A549 (cell line): ENCODE measurements around the gene LUZP2. TPM values are rescaled to one million over a fixed set of nuclear protein-coding genes. Genes with fewer than 3 reads are reported as not detected.
A peak's percentile ranks its signal among the peaks of the same experiment; 100 is the strongest.

Experiments
- ATAC-seq, 2 experiments: fragments of 200-7000 bp in 1 of 2; fragments of >200 bp in 1 of 2; cut with Nextera tagmentation in 1 of 2; cut with Tn5 transposase in 1 of 2; 3 replicates each; pipeline versions ENCODE4 v1.8.0 to v1.9.1; 2018 to 2020; ENCODE audit warnings: mild to moderate bottlenecking in 1 of 2, moderate library complexity in 1 of 2
- CTCF ChIA-PET: fragments of 300-600 bp; sonication (Branson Sonifier 250); formaldehyde crosslinking; extraction: SDS; loops from one replicate; lab custom pipeline; 2021; ENCODE audit warnings: antibody characterized with exemption, inconsistent platforms; lab: Yijun Ruan, JAX
- POLR2A ChIA-PET: fragments of 350-600 bp; formaldehyde crosslinking; extraction: SDS; loops from one replicate; lab custom pipeline; 2021; ENCODE audit warnings: antibody characterized with exemption, inconsistent platforms; lab: Yijun Ruan, JAX
- DNase-seq, 2 experiments: peaks; one replicate each; pipeline versions ENCODE4 v3.0.0 to v3.0.0-alpha.2; 2011 to 2016; ENCODE audit warnings: low read depth in 1 of 2, low spot score in 1 of 2
- FAIRE-seq: peaks from 2 replicates; lab custom pipeline; 2011; peaks lifted over from hg19 to GRCh38; lab: Jason Lieb, UNC
- H3K27ac ChIP-seq, 2 experiments: fragments of >200 bp; sonication (Bioruptor Twin); formaldehyde crosslinking; 3 replicates each; pipeline ENCODE4 v1.5.1; 2016 to 2017
- H3K4me1 ChIP-seq: fragments of >200 bp; sonication (Bioruptor Twin); formaldehyde crosslinking; 3 replicates; pipeline ENCODE4 v1.6.1; 2016
- H3K4me2 ChIP-seq: fragments of >200 bp; sonication (Bioruptor Twin); formaldehyde crosslinking; 3 replicates; pipeline ENCODE4 v1.6.1; 2016
- H3K4me3 ChIP-seq: fragments of >200 bp; sonication (Bioruptor Twin); formaldehyde crosslinking; 3 replicates; pipeline ENCODE4 v1.5.1; 2016
- H3K9me3 ChIP-seq: fragments of >200 bp; sonication (Bioruptor Twin); formaldehyde crosslinking; 3 replicates; pipeline ENCODE4 v1.6.1; 2016
- CEBPB ChIP-seq, 2 experiments: fragments of >200 bp in 1 of 2; sonication (Bioruptor Twin) in 1 of 2; formaldehyde crosslinking in 1 of 2; IDR thresholded peaks; 2 replicates each; pipeline ENCODE4 v1.6.1; 2012 to 2016
- EP300 ChIP-seq, 2 experiments: fragments of >200 bp; sonication (Bioruptor Twin); formaldehyde crosslinking; IDR thresholded peaks; 2 replicates in 1 of 2; 3 replicates in 1 of 2; pipeline ENCODE4 v1.6.1; 2016 to 2017
- ESRRA ChIP-seq: fragments of 150-350 bp; IDR thresholded peaks from 2 replicates; pipeline ENCODE4 v1.6.1; 2014; ENCODE audit warnings: mild to moderate bottlenecking, low read length, borderline replicate concordance
- FOSB ChIP-seq: fragments of 250-450 bp; sonication (Bioruptor Pico); IDR thresholded peaks from 2 replicates; pipeline ENCODE4 v1.5.0; 2020; ENCODE audit warnings: mild to moderate bottlenecking, moderate library complexity
- FOSL2 ChIP-seq, 2 experiments: fragments of 450-650 bp in 1 of 2; fragments of >200 bp in 1 of 2; sonication (Bioruptor Twin) in 1 of 2; formaldehyde crosslinking; IDR thresholded peaks; 2 replicates each; pipeline versions ENCODE4 v1.5.0 to v1.6.1; 2016 to 2020; ENCODE audit warnings: mild to moderate bottlenecking in 1 of 2, moderate library complexity in 1 of 2
- GATA3 ChIP-seq: IDR thresholded peaks from 2 replicates; pipeline ENCODE4 v1.6.1; 2012; ENCODE audit warnings: borderline replicate concordance
- KDM1A ChIP-seq: fragments of 200-600 bp; sonication (generic); IDR thresholded peaks from 2 replicates; pipeline ENCODE4 v1.6.1; 2016; ENCODE audit warnings: low read depth, mild to moderate bottlenecking
- MAFK ChIP-seq: fragments of 450-650 bp; IDR thresholded peaks from 2 replicates; pipeline ENCODE4 v1.6.1; 2014; ENCODE audit not compliant: partially characterized antibody
- NR3C1 ChIP-seq: fragments of >200 bp; sonication (Bioruptor Twin); formaldehyde crosslinking; IDR thresholded peaks from 3 replicates; pipeline ENCODE4 v1.6.1; 2017
- PHF8 ChIP-seq: fragments of 200-600 bp; sonication (generic); IDR thresholded peaks from 2 replicates; pipeline ENCODE4 v1.6.1; 2016; ENCODE audit warnings: low read depth, mild to moderate bottlenecking, antibody characterized with exemption, moderate library complexity, borderline replicate concordance
- SMC3 ChIP-seq: fragments of >200 bp; sonication (Bioruptor Twin); formaldehyde crosslinking; IDR thresholded peaks from 3 replicates; pipeline ENCODE4 v1.6.1; 2018; ENCODE audit warnings: inconsistent platforms
- SREBF2 ChIP-seq: fragments of 450-650 bp; IDR thresholded peaks from 2 replicates; pipeline ENCODE4 v1.6.1; 2014; ENCODE audit warnings: mild to moderate bottlenecking, moderate library complexity
- ZNF302 ChIP-seq: fragments of 250-450 bp; sonication (Bioruptor Pico); IDR thresholded peaks from 2 replicates; pipeline ENCODE4 v1.9.0; 2021; ENCODE audit warnings: inconsistent platforms, mild to moderate bottlenecking, moderate library complexity
- ZSCAN20 ChIP-seq: fragments of 250-450 bp; sonication (Bioruptor Pico); IDR thresholded peaks from 2 replicates; pipeline ENCODE4 v1.8.0; 2022; ENCODE audit warnings: mild to moderate bottlenecking, moderate library complexity
- whole genome bisulfite sequencing: methylation state at CpG from one replicate; pipeline ENCODE4 v1.1.6; 2017; ENCODE audit errors: missing lambda C conversion rate; 5-methylcytosine and 5-hydroxymethylcytosine counted together
- polyA plus RNA-seq, 4 experiments: library from polyadenylated mRNA; depleted of rRNA in 3 of 4; stranded (reverse); fragments of >200 nt; fragmentation: RNase III in 1 of 4; extraction: RNeasy Plus Mini Kit Qiagen cat#74134 plus additional on column Dnase treatment in 1 of 4; gene quantifications; 2 replicates in 3 of 4; 3 replicates in 1 of 4; pipeline ENCODE4 v1.2.3, GENCODE V29; 2011 to 2017
- small RNA-seq, 6 experiments: library from RNA; depleted of rRNA; stranded (forward); fragments of <200 nt; gene quantifications; one replicate each; pipeline ENCODE3, GENCODE V24; 2012
- TF ChIP-seq, protein P1 (sequence below): fragments of 150-350 bp; IDR thresholded peaks from 2 replicates; pipeline ENCODE4 v1.6.1; 2014; ENCODE audit warnings: low read depth, mild to moderate bottlenecking, low read length
- TF ChIP-seq, protein P2 (sequence below): fragments of >200 bp; sonication (Bioruptor Twin); formaldehyde crosslinking; IDR thresholded peaks from 3 replicates; pipeline ENCODE4 v1.5.1; 2016
- TF ChIP-seq, protein P3 (sequence below): IDR thresholded peaks from 2 replicates; pipeline ENCODE4 v1.6.1; 2012

LUZP2 gene
- polyA plus RNA-seq, 2 of the 4 experiments (the other 2 are of a cell fraction), result not detected

DNA sequence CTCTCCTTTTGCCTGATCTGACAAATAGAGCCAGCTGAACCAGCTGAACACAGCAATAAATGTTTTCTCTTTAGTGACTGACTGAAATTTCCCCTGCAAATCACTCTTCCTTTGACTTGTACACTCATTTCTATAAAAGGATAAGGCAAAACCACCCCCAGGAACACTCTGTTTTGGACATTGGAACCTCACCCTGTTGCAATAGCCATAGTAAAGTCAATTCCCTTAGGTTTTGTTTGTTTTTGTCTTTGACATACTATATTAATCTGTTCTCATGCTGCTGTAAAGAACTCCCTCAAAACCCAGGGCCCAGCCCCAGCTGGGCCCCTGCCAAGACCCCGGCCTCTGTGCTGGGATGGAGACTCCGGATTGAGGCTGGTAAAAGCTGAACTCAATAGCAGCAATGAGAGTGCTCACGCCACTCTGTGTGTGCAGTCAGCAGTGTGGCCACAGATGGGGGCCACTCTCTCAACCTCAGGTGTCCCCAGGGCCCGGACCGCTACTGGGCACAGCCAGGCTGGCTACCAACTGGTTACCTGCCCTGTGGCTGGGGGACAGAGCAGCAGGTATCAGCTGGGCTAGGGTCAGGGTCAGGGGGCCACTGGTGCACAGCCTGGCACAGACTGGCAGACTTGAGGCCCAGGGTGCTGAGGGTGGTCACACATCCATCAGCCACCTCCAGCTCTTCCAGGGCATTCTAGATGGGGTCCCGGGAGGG, 597.4 kb downstream of the LUZP2 start:
- Histone ChIP-seq H3K9me3 (no peaks in the 10 kb centered on the region), H3K4me3 (no peak overlapping the region), H3K4me2 (no peak overlapping the region), H3K4me1 (no peaks in the 10 kb centered on the region), H3K27ac (no peak overlapping the region)
- WGBS, result 17% methylated on average over 5 of the region's 6 CpGs
- POLR2A ChIA-PET, result no interaction called here
- ATAC-seq, result no peak
- TF ChIP-seq, protein P1, sequence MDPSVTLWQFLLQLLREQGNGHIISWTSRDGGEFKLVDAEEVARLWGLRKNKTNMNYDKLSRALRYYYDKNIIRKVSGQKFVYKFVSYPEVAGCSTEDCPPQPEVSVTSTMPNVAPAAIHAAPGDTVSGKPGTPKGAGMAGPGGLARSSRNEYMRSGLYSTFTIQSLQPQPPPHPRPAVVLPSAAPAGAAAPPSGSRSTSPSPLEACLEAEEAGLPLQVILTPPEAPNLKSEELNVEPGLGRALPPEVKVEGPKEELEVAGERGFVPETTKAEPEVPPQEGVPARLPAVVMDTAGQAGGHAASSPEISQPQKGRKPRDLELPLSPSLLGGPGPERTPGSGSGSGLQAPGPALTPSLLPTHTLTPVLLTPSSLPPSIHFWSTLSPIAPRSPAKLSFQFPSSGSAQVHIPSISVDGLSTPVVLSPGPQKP, result no peak
- TF ChIP-seq SMC3 (no peak), NR3C1 (no peak), ZNF302 (CRISPR knock-in tag) (no peak), PHF8 (no peak), EP300 (IDR thresholded peaks at IDR 0.05) (no peak), SREBF2 (no peak), FOSL2 (IDR thresholded peaks at IDR 0.05) (no peak), FOSL2 (CRISPR knock-in tag; IDR thresholded peaks at IDR 0.05) (no peak), KDM1A (no peak), ESRRA (no peak), CEBPB (IDR thresholded peaks at IDR 0.05) (no peak), MAFK (no peak), GATA3 (no peak)
- TF ChIP-seq, protein P2, sequence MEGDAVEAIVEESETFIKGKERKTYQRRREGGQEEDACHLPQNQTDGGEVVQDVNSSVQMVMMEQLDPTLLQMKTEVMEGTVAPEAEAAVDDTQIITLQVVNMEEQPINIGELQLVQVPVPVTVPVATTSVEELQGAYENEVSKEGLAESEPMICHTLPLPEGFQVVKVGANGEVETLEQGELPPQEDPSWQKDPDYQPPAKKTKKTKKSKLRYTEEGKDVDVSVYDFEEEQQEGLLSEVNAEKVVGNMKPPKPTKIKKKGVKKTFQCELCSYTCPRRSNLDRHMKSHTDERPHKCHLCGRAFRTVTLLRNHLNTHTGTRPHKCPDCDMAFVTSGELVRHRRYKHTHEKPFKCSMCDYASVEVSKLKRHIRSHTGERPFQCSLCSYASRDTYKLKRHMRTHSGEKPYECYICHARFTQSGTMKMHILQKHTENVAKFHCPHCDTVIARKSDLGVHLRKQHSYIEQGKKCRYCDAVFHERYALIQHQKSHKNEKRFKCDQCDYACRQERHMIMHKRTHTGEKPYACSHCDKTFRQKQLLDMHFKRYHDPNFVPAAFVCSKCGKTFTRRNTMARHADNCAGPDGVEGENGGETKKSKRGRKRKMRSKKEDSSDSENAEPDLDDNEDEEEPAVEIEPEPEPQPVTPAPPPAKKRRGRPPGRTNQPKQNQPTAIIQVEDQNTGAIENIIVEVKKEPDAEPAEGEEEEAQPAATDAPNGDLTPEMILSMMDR, result no peak
- TF ChIP-seq, protein P3, sequence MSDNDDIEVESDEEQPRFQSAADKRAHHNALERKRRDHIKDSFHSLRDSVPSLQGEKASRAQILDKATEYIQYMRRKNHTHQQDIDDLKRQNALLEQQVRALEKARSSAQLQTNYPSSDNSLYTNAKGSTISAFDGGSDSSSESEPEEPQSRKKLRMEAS, result no peak
- no peak for FAIRE-seq
- DNase-seq, result no peak
- CTCF ChIA-PET, result interaction anchor here (1.0 kb wide), 1 partner anchor 29 kb away, joined by 3 read pairs; no protein-coding TSS in a partner anchor

DNA sequence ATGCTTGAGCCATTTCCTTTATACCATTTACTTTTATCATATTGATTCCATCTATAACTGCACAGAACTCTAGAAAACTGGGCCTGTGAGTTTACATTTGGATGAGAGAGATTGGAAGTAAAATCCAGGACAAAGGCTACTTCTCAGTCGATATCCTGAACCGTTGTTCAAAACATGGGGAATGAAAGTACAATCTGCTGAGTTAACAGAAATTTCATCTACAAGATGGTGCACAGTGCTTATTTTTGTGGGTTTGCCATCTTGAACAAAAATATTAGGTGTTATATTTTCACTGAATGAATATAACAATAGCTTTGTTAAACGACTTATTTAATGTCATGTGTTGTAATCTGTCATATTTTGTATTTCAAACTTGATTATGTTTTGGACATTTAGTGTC, 622.6 kb downstream of the LUZP2 start:
- DNase-seq, result no peak
- Histone ChIP-seq H3K9me3 (no peaks in the 10 kb centered on the region), H3K4me3 (no peak overlapping the region), H3K27ac (no peak overlapping the region), H3K4me1 (no peaks in the 10 kb centered on the region), H3K4me2 (no peak overlapping the region)
- ChIA-PET POLR2A (no interaction called here), CTCF (no interaction called here)
- ATAC-seq, result no peak
- no peak for FAIRE-seq
- WGBS, result 2% methylated on average over 3 of the region's 3 CpGs
- no peak for TF ChIP-seq ZSCAN20
- no peak for TF ChIP-seq KDM1A
- no peak for TF ChIP-seq CEBPB (IDR thresholded peaks at IDR 0.05)
- TF ChIP-seq MAFK, result peak; percentile 80
- TF ChIP-seq EP300 (IDR thresholded peaks at IDR 0.05), result no peak
- TF ChIP-seq FOSB (CRISPR knock-in tag), result no peak

Small RNA genes within 50 kb of the gene (small RNA-seq; reads per million reads assigned to genes)
- gene RF00019, result 0 reads per million in 6 experiments
